Right forelimb (tissue), 1 donor: ENCODE measurements around the gene PGM3.
"Not testable (repeated sequence)": the region's sequence is repeated elsewhere in the genome, so short reads cannot be mapped to it uniquely, and the experiment has no call there.

Experiments used
- DNase-seq: peaks from one replicate; pipeline ENCODE4 v3.0.0-alpha.2; 2018

PGM3 gene, protein sequence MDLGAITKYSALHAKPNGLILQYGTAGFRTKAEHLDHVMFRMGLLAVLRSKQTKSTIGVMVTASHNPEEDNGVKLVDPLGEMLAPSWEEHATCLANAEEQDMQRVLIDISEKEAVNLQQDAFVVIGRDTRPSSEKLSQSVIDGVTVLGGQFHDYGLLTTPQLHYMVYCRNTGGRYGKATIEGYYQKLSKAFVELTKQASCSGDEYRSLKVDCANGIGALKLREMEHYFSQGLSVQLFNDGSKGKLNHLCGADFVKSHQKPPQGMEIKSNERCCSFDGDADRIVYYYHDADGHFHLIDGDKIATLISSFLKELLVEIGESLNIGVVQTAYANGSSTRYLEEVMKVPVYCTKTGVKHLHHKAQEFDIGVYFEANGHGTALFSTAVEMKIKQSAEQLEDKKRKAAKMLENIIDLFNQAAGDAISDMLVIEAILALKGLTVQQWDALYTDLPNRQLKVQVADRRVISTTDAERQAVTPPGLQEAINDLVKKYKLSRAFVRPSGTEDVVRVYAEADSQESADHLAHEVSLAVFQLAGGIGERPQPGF

DNA sequence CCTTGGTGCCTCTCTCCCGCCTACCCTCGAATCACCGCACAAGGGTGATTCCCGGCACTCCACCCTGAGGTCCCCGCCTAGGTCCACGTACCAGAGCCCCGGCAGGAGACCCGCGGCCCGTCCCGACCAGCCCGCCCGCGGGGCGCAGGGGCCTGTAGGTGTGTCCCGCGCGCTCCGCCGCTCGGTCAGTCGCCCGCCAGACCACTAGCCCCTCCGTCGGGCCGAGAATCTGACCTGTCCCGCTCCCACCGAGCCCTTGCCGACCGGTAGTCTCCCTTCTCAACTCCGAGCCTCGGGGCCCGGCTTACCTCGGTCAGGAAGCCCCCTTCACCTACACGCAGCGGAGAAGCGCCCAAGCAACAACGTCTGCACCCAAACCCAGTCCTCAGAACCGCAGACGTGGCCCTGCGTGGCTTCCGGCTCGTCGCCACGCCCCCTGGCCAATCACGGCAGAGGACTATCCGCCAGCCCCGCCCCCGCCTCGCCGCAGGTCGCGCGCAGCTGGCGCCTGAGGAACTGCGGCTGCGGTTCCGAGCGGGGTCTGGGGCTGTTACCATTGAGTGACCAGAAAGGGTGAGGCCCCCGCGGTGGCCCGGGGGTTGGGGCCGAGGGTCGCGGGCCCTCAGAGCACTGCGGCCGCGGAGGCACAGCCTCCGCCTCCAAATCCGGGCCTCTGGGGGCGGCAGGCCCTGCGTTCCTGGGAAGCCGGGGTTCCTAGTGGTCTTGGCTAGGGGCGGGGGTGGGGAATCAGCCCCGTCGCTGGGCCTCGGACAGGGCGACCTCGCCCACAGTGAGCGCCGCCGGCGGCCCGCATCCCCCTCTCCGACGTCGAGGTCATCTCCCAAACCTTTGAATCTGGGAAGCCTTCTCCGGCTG, at the start of gene PGM3, which contains the start of gene RWDD2A:
TSS of gene PGM3 (minus strand) at position 395 of the 876 bp plus-strand sequence. CDS start 2,253 bp downstream, outside the sequence.
TSS of gene RWDD2A (plus strand) at position 487 of the 876 bp plus-strand sequence. CDS start 1,095 bp downstream, outside the sequence.
- DNase-seq, result peak; percentile 93

- no peak for DNase-seq
Observed at GRCh38 chr6:83231146-83231545, 38.1 kb upstream of the PGM3 start.

- DNase-seq, result no peak
Observed at GRCh38 chr6:83226517-83226916, 33.5 kb upstream of the PGM3 start.

GRCh38 chr6:83221889-83222479, 28.9 kb upstream of the PGM3 start:
- no peak for DNase-seq

GRCh38 chr6:83221276-83221675, 28.2 kb upstream of the PGM3 start:
- no peak for DNase-seq

DNA sequence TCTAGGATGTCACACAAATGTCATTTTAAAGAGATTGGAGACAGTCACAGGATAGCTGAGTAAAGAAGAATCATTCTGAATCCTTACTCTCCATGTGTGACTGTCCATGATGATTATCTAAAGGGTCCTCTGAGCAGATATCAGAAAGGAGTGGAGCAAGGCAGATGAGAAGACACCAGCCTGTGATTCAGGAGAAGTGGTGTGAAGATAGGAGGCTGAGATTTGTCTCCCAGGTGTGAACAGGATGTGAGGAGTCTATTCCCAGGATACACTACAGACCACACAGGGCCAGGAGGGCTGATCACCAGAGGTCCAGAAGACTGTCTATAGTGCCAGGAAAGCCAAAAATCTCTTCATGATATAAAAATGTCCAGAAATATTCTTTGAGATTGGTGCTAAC, 27.1 kb upstream of the PGM3 start:
- no peak for DNase-seq

- DNase-seq, result no peak
Observed at GRCh38 chr6:83218646-83219045, 25.6 kb upstream of the PGM3 start.

GRCh38 chr6:83216806-83217205, 23.7 kb upstream of the PGM3 start:
- no peak for DNase-seq

DNA sequence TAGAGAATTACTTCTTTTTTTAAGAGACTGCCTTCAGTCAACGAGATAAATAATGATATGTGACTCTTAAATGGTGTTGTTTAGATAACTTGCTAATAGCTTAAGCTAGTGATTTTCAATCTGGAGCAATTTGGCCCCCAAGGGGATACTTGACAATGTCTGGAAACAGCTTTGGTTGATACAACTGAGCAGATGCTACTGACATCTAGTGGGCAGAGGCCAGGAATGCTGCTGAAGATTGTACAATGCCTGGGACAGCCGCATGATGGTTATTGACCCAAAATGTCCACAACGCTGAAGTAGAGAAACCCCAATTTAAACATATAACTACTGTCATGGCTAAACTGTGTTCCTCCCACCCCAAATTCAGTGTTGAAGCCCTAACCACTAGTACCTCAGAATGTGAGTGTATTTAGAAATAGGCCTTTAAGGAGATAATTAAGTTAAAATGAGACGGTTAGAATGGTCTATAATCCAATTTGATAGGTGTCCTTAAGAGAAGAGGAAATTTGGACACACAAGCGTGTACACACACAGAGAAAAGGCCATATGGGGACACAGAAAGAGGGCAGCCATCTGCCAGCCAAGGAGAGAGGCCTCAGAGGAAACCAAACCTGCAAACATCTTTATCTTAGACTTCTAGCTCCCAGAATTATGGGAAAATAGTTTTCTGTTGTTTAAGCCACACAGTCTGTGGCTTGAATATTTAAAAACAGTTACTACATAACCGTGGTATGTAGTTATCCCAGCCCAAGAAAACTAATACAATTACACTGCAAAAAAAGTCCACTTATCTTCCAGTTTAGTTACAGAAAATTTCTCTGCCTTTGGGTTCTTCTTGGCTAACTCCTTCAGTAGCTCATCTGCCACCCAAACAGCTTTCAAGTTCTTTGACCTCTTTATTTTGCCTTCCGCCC, 22.3 kb upstream of the PGM3 start:
- peak; percentile 68 for DNase-seq

DNA sequence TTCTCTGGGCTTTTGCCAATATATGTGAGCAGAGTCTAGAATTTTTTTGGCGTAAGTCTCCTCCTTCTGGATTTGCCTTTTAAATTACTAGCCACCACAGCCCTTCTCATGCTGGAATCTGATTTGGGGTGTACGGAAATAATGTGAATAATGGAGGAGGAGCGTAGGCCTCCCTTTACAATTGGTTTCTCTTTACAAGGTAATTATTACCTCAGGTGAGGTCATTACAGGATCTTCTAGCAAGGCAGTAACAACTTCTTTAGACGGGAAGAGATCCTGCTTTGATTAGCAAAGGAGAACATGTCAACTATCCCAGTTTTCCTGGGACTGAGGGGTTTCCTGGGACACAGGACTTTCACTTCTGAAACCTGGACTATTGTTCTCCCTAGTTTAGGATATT, 9.0 kb upstream of the PGM3 start:
- no peak for DNase-seq

DNA sequence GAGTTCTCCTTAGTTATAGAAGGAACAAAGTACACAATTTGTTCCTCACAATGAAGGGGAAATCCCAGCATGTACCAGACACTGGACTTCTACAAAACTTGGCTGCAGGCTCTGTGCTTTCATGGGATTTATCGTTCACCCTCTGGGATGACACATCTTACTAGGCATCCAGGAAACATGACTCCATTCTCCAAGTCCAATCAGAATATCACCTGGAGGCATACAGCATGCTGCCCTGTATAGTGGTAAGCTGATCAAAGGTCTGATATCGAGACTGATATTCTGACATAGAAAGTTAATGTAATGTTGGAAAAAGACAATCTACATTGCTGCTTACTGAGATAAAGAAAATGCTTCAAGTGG, 6.8 kb upstream of the PGM3 start:
- no peak for DNase-seq

- no peak for DNase-seq
Observed at GRCh38 chr6:83199173-83199862, 6.3 kb upstream of the PGM3 start.

- DNase-seq, result no peak
Observed at GRCh38 chr6:83198486-83199172, 5.6 kb upstream of the PGM3 start.

GRCh38 chr6:83193747-83194566, 892 bp upstream of the PGM3 start:
- peak; percentile 74 for DNase-seq

- DNase-seq, result no peak
Observed at GRCh38 chr6:83192456-83192855, 609 bp downstream of the PGM3 start.

DNA sequence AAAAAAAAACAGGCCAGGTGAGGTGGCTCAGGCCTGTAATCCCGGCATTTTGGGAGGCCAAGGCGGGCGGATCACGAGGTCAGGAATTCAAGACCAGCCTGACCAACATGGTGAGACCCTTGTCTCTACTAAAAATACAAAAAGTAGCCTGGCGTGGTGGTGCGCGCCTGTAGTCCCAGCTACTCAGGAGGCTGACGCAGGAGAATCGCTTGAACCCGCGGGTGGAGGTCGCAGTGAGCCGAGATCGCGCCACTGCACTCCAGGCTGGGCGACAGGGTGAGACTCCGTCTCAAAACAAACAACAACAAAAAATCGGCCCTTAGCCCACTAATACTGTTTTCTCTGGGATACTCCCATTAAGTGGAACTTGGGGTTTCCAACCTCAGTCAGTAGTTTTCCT, 1.1 kb downstream of the PGM3 start:
- DNase-seq, result not testable (repeated sequence)

- no peak for DNase-seq
Observed at GRCh38 chr6:83190626-83191025, 2.4 kb downstream of the PGM3 start.

DNA sequence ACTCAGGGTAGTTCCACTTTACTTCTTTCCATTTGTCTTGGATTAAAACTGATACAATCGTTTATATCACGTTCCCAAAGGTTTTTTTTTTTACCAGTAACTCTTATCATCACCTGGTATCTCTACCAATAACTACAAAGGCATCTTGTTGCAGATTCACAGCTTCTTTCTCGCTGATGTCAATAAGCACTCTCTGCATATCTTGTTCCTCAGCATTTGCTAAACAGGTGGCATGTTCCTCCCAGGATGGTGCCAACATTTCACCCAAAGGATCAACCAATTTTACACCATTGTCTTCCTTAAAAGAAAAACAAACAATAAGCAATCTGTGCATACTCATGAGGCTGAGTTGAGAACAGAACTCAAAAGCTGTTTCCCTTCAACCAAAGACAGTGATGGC, 4.6 kb downstream of the PGM3 start:
- no peak for DNase-seq

GRCh38 chr6:83185096-83185495, 8.0 kb downstream of the PGM3 start:
- DNase-seq, result no peak
